PC-9 (cell line): ENCODE results near the gene RIMS3. TPM values are rescaled to one million over a fixed set of nuclear protein-coding genes. Genes with fewer than 3 reads are reported as not detected.

ENCODE experiments used
- BruUV-seq: library from RNA; stranded (reverse); fragments of 400-500 nt; replicated peaks from 2 replicates; lab custom pipeline; 2021; lab: Mats Ljungman, UMichigan
- CTCF ChIA-PET: fragments of 300-600 bp; sonication (Branson Sonifier 250); formaldehyde crosslinking; loops from one replicate; lab custom pipeline; 2022; ENCODE audit warnings: antibody characterized with exemption; lab: Charles Lee
- POLR2A ChIA-PET: fragments of 300-600 bp; sonication (Branson Sonifier 250); formaldehyde crosslinking; loops from one replicate; lab custom pipeline; 2022; ENCODE audit warnings: antibody characterized with exemption; ENCODE audit not compliant: unreplicated experiment; lab: Charles Lee
- DNase-seq, 2 experiments: peaks; one replicate each; pipeline versions ENCODE4 v3.0.0 to v3.0.0-alpha.2; 2015 to 2022; ENCODE audit warnings: mixed read lengths in 1 of 2
- H2AFZ ChIP-seq: fragments of 200-600 bp; sonication (generic); 2 replicates; pipeline ENCODE4 v1.8.1; 2017; ENCODE audit warnings: antibody characterized with exemption
- H3F3A ChIP-seq: fragments of 200-600 bp; sonication (generic); 2 replicates; pipeline ENCODE4 v1.8.1; 2017; ENCODE audit warnings: antibody characterized with exemption, mild to moderate bottlenecking, low read depth; ENCODE audit not compliant: insufficient read depth
- H3K27ac ChIP-seq: fragments of 200-600 bp; sonication (generic); 2 replicates; pipeline ENCODE4 v1.6.1; 2016; ENCODE audit warnings: mixed run types
- H3K27me3 ChIP-seq: fragments of 200-600 bp; sonication (generic); 2 replicates; pipeline ENCODE4 v1.6.1; 2016; ENCODE audit warnings: low read depth, mixed run types; ENCODE audit not compliant: insufficient read depth
- H3K36me3 ChIP-seq: fragments of 200-600 bp; sonication (generic); 2 replicates; pipeline ENCODE4 v1.6.1; 2016; ENCODE audit warnings: low read depth, mixed run types
- H3K4me1 ChIP-seq: fragments of 200-600 bp; sonication (generic); replicated peaks from 2 replicates; pipeline ENCODE4 v1.6.1; 2016; ENCODE audit warnings: mixed run types; ENCODE audit not compliant: insufficient read depth
- H3K4me2 ChIP-seq: fragments of 200-600 bp; sonication (generic); 2 replicates; pipeline ENCODE4 v1.6.1; 2017; ENCODE audit warnings: mixed run types
- H3K4me3 ChIP-seq: fragments of 200-600 bp; sonication (generic); 2 replicates; pipeline ENCODE4 v1.6.1; 2016; ENCODE audit warnings: mixed run types
- H3K79me2 ChIP-seq: fragments of 200-600 bp; sonication (generic); 2 replicates; pipeline ENCODE4 v1.6.1; 2017; ENCODE audit warnings: low read depth, mixed run types
- H3K9me2 ChIP-seq: fragments of 200-600 bp; sonication (generic); 2 replicates; pipeline ENCODE4 v1.8.1; 2017; ENCODE audit warnings: mild to moderate bottlenecking; ENCODE audit not compliant: insufficient read depth
- H3K9me3 ChIP-seq: fragments of 200-600 bp; sonication (generic); 2 replicates; pipeline ENCODE4 v1.8.1; 2016; ENCODE audit warnings: low read depth; ENCODE audit not compliant: insufficient read depth
- H4K20me1 ChIP-seq: fragments of 200-600 bp; sonication (generic); 2 replicates; pipeline ENCODE4 v1.8.1; 2017; ENCODE audit not compliant: insufficient read depth
- CTCF ChIP-seq: fragments of 200-600 bp; sonication (generic); conservative IDR thresholded peaks from 2 replicates; pipeline ENCODE4 v1.6.1; 2017; ENCODE audit warnings: mixed run types, antibody characterized with exemption, mild to moderate bottlenecking, moderate library complexity
- EZH2 ChIP-seq: fragments of 200-600 bp; sonication (generic); IDR thresholded peaks from 2 replicates; pipeline ENCODE4 v1.8.0; 2017; ENCODE audit warnings: antibody characterized with exemption, low read depth
- intact Hi-C: fragments of 100-400 bp; cut with micrococcal nuclease; formaldehyde crosslinking; loops from one replicate; pipeline ENCODE4 v1.10.0; 2022; ENCODE audit not compliant: unreplicated experiment
- total RNA-seq: library from RNA; stranded (reverse); gene quantifications from 2 replicates; pipeline ENCODE4 v1.2.3, GENCODE V29; 2021

The RIMS3 gene
- total RNA-seq, 1 experiment from 2014 or later, result 12.9 TPM

- H3K27me3 ChIP-seq, result no peaks in the 10 kb centered on the region
- H3K79me2 ChIP-seq, result no peaks in the 10 kb centered on the region
- no TSS peak for BruUV-seq
- intact Hi-C loops, result no loop called here
- TF ChIP-seq EZH2, result no peak
- TF ChIP-seq CTCF, result no peak
- peaks cover 19% of the 10 kb centered on the region; the same call in 1 of the 2 replicates for H3K4me1 ChIP-seq
- peaks cover 10% of the 10 kb centered on the region; the same call in 1 of the 2 replicates for H3F3A ChIP-seq
- H3K4me3 ChIP-seq, result no peak overlapping the region
- ChIA-PET POLR2A (no interaction called here), CTCF (no interaction called here)
- H3K27ac ChIP-seq, result no peak overlapping the region
- H2AFZ ChIP-seq, result no peak overlapping the region
- H3K9me3 ChIP-seq, result no peaks in the 10 kb centered on the region
- no peak overlapping the region for H3K4me2 ChIP-seq
- H3K9me2 ChIP-seq, result no peaks in the 10 kb centered on the region
- H3K36me3 ChIP-seq, result no peaks in the 10 kb centered on the region
- DNase-seq, result no peak
- no peaks in the 10 kb centered on the region for H4K20me1 ChIP-seq
These were observed 1.3 kb downstream of the RIMS3 start for GRCh38 chr1:40664167-40664537.

GRCh38 chr1:40663324-40664166 is 1.9 kb downstream of the RIMS3 start:
- no peak overlapping the region for H3K4me2 ChIP-seq
- H3K4me3 ChIP-seq, result no peak overlapping the region
- no peaks in the 10 kb centered on the region for H3K9me2 ChIP-seq
- no peak for DNase-seq
- no peaks in the 10 kb centered on the region for H4K20me1 ChIP-seq
- no peaks in the 10 kb centered on the region for H3K27me3 ChIP-seq
- no peak overlapping the region for H2AFZ ChIP-seq
- ChIA-PET POLR2A (no interaction called here), CTCF (no interaction called here)
- H3K9me3 ChIP-seq, result no peaks in the 10 kb centered on the region
- H3F3A ChIP-seq, result peaks cover 10% of the 10 kb centered on the region; the same call in 1 of the 2 replicates
- H3K36me3 ChIP-seq, result no peaks in the 10 kb centered on the region
- no peak overlapping the region for H3K27ac ChIP-seq
- intact Hi-C loops, result no loop called here
- H3K79me2 ChIP-seq, result no peaks in the 10 kb centered on the region
- TF ChIP-seq CTCF (no peak), EZH2 (no peak)
- peaks cover 19% of the 10 kb centered on the region; the same call in 1 of the 2 replicates for H3K4me1 ChIP-seq
- TSS peak; percentile 22 for BruUV-seq

- Histone ChIP-seq H2AFZ (no peak overlapping the region), H3K9me2 (no peaks in the 10 kb centered on the region), H3K27ac (no peak overlapping the region), H4K20me1 (no peaks in the 10 kb centered on the region), H3K4me2 (no peak overlapping the region), H3K79me2 (no peaks in the 10 kb centered on the region), H3K9me3 (no peaks in the 10 kb centered on the region), H3F3A (peaks cover 10% of the 10 kb centered on the region; the same call in 1 of the 2 replicates), H3K27me3 (no peaks in the 10 kb centered on the region), H3K4me1 (peaks cover 19% of the 10 kb centered on the region; the same call in 1 of the 2 replicates), H3K36me3 (no peaks in the 10 kb centered on the region), H3K4me3 (no peak overlapping the region)
- BruUV-seq, result no TSS peak
- DNase-seq, result peak in 1 of 2 experiments; percentile 49
- intact Hi-C loops, result no loop called here
- TF ChIP-seq CTCF (no peak), EZH2 (no peak)
- CTCF ChIA-PET, result no interaction called here
- POLR2A ChIA-PET, result no interaction called here
These were observed 2.6 kb downstream of the RIMS3 start for GRCh38 chr1:40662864-40663263.
